ENCODE data around the gene PTPRE. TPM values are rescaled to one million over a fixed set of nuclear protein-coding genes. Genes with fewer than 3 reads are reported as not detected.

PTPRE gene
- total and polyA plus RNA-seq, 4 donors = 1.5 to 12.5 (median 3.7) TPM

- TF ChIP-seq CTCF (IDR thresholded peaks at IDR 0.05; ENCODE audit: low read depth, low read length, missing input control) = no peak
- TF ChIP-seq SP1 (IDR thresholded peaks at IDR 0.05) = peak; percentile 93
Measured at GRCh38 chr10:127892743-127893142, 14.2 kb upstream of the PTPRE start, which contains the start of gene CLRN3 (continued).

GRCh38 chr10:127894146-127894545 lies 12.8 kb upstream of the PTPRE start:
- H3K27ac ChIP-seq (ENCODE audit: low read depth in 1 of 2, low read length in 2 of 2) = no peak overlapping the region
- TF ChIP-seq, protein P1, sequence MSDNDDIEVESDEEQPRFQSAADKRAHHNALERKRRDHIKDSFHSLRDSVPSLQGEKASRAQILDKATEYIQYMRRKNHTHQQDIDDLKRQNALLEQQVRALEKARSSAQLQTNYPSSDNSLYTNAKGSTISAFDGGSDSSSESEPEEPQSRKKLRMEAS (IDR thresholded peaks at IDR 0.05) = no peak
- TF ChIP-seq ATF3 (IDR thresholded peaks at IDR 0.05) (no peak), NR2F2 (IDR thresholded peaks at IDR 0.05) (no peak), SP1 (IDR thresholded peaks at IDR 0.05) (no peak), JUND (IDR thresholded peaks at IDR 0.05) (no peak), CTCF (IDR thresholded peaks at IDR 0.05; ENCODE audit: low read depth, low read length, missing input control) (no peak), YY1 (IDR thresholded peaks at IDR 0.05) (no peak), RAD21 (IDR thresholded peaks at IDR 0.05) (no peak)
- TF ChIP-seq, protein P2, sequence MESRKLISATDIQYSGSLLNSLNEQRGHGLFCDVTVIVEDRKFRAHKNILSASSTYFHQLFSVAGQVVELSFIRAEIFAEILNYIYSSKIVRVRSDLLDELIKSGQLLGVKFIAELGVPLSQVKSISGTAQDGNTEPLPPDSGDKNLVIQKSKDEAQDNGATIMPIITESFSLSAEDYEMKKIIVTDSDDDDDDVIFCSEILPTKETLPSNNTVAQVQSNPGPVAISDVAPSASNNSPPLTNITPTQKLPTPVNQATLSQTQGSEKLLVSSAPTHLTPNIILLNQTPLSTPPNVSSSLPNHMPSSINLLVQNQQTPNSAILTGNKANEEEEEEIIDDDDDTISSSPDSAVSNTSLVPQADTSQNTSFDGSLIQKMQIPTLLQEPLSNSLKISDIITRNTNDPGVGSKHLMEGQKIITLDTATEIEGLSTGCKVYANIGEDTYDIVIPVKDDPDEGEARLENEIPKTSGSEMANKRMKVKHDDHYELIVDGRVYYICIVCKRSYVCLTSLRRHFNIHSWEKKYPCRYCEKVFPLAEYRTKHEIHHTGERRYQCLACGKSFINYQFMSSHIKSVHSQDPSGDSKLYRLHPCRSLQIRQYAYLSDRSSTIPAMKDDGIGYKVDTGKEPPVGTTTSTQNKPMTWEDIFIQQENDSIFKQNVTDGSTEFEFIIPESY (IDR thresholded peaks at IDR 0.05) = no peak
- DNase-seq (ENCODE audit: low spot score) = no peak
- H3K9me3 ChIP-seq (ENCODE audit: control insufficient read depth in 4 of 4, low read length in 3 of 4) = no peaks in the 10 kb centered on the region
- no peaks in the 10 kb centered on the region for H3K36me3 ChIP-seq (ENCODE audit: control insufficient read depth in 4 of 4, insufficient read depth in 3 of 4, low read depth in 1 of 4, low read length in 3 of 4)
- 74% methylated on average over 1 of the region's 1 CpG for WGBS
- no peak overlapping the region for H3K4me3 ChIP-seq (ENCODE audit: low read depth in 1 of 3, low read length in 3 of 3)
- H3K27me3 ChIP-seq (ENCODE audit: control insufficient read depth in 4 of 4, insufficient read depth in 4 of 4, low read length in 3 of 4) = no peaks in the 10 kb centered on the region
- peaks cover 5 to 23% (median 15%) of the 10 kb centered on the region in 4 donors for H3K4me1 ChIP-seq (ENCODE audit: control insufficient read depth in 4 of 4, insufficient read depth in 4 of 4, low read length in 3 of 4)
- H3K9ac ChIP-seq (ENCODE audit: low read depth in 1 of 2, low read length in 2 of 2) = no peak overlapping the region

DNA sequence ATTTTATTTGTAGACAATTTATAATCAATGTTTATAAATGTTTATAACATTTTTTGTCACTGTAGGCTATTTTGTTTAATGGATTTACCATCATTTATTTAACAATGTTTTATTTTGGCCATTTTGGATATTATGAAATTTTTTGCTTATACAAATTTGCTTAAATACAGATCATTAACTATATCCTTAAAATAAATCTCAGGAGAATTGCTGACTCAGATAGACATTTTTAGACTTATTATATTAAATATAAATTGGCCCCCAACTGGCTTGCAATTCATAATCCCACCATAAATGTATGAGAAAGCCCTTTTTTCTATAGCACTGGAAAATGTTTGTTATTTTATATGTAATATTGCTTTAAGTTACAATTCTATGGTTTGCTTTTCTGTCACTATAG lies 10.3 kb upstream of the PTPRE start:
- Histone ChIP-seq H3K36me3 (ENCODE audit: control insufficient read depth in 4 of 4, insufficient read depth in 3 of 4, low read depth in 1 of 4, low read length in 3 of 4) (no peaks in the 10 kb centered on the region), H3K9me3 (ENCODE audit: control insufficient read depth in 4 of 4, low read length in 3 of 4) (no peaks in the 10 kb centered on the region), H3K4me1 (ENCODE audit: control insufficient read depth in 4 of 4, insufficient read depth in 4 of 4, low read length in 3 of 4) (peaks cover 0 to 7% (median 1%) of the 10 kb centered on the region in 4 donors), H3K27ac (ENCODE audit: low read depth in 1 of 2, low read length in 2 of 2) (no peak overlapping the region), H3K4me3 (ENCODE audit: low read depth in 1 of 3, low read length in 3 of 3) (no peak overlapping the region), H3K27me3 (ENCODE audit: control insufficient read depth in 4 of 4, insufficient read depth in 4 of 4, low read length in 3 of 4) (no peaks in the 10 kb centered on the region), H3K9ac (ENCODE audit: low read depth in 1 of 2, low read length in 2 of 2) (no peak overlapping the region)
- DNase-seq (ENCODE audit: low spot score) = no peak
- TF ChIP-seq TAF1 (conservative IDR thresholded peaks at IDR 0.05) (no peak), JUND (IDR thresholded peaks at IDR 0.05) (no peak)
- TF ChIP-seq, protein P1 (IDR thresholded peaks at IDR 0.05) = no peak

Measured in liver (tissue), 9 donors.